ENCODE measurements around the gene C9orf72.

GRCh38 chr9:27564670-27565069, 8.6 kb downstream of the C9orf72 start:
- TF ChIP-seq POLR2A (IDR thresholded peaks at IDR 0.05; ENCODE audit: low read length) (no peak), GATA1 (IDR thresholded peaks at IDR 0.05; ENCODE audit: low read depth, low read length) (no peak)
